Fibroblast of skin of abdomen (primary cell): ENCODE results near the gene OTOGL.
"Not testable (repeated sequence)": the region's sequence is repeated elsewhere in the genome, so short reads cannot be mapped to it uniquely, and the experiment has no call there.

ENCODE experiments used
- DNase-seq: peaks from one replicate; pipeline ENCODE4 v3.0.0-alpha.2; 2013

Gene OTOGL

GRCh38 chr12:80232837-80233236, 133.5 kb downstream of the OTOGL start:
- no peak for DNase-seq

- DNase-seq, result no peak
These were observed 134.6 kb downstream of the OTOGL start for GRCh38 chr12:80233926-80234325.

- peak; percentile 37 for DNase-seq
These were observed 135.3 kb downstream of the OTOGL start for GRCh38 chr12:80234667-80235066.

- DNase-seq, result peak; percentile 38
These were observed 136.6 kb downstream of the OTOGL start for GRCh38 chr12:80235944-80236343.

GRCh38 chr12:80239867-80240266, 140.5 kb downstream of the OTOGL start:
- DNase-seq, result no peak

GRCh38 chr12:80241576-80242273, 142.4 kb downstream of the OTOGL start:
- peak; percentile 71 for DNase-seq

- DNase-seq, result no peak
These were observed 143.0 kb downstream of the OTOGL start for GRCh38 chr12:80242321-80242720.

- not testable (repeated sequence) for DNase-seq
These were observed 150.2 kb downstream of the OTOGL start for GRCh38 chr12:80249581-80249980.

- DNase-seq, result no peak
These were observed 158.6 kb downstream of the OTOGL start for GRCh38 chr12:80257920-80258319.

GRCh38 chr12:80260269-80260668, 160.9 kb downstream of the OTOGL start:
- DNase-seq, result no peak

GRCh38 chr12:80261403-80261802, 162.1 kb downstream of the OTOGL start:
- no peak for DNase-seq

- DNase-seq, result peak; percentile 47
These were observed 163.0 kb downstream of the OTOGL start for GRCh38 chr12:80262346-80262745.

GRCh38 chr12:80262771-80263170, 163.4 kb downstream of the OTOGL start:
- peak; percentile 16 for DNase-seq

GRCh38 chr12:80264386-80264785, 165.0 kb downstream of the OTOGL start:
- peak; percentile 67 for DNase-seq

- DNase-seq, result no peak
These were observed 165.6 kb downstream of the OTOGL start for GRCh38 chr12:80264891-80265290.

- DNase-seq, result peak; percentile 93
These were observed 169.8 kb downstream of the OTOGL start for GRCh38 chr12:80268924-80269749.

GRCh38 chr12:80269803-80270552, 170.6 kb downstream of the OTOGL start:
- DNase-seq, result peak; percentile 57

- DNase-seq, result peak; percentile 5
These were observed 172.4 kb downstream of the OTOGL start for GRCh38 chr12:80271780-80272179.

GRCh38 chr12:80272387-80272915, 173.1 kb downstream of the OTOGL start:
- peak; percentile 45 for DNase-seq

- no peak for DNase-seq
These were observed 173.8 kb downstream of the OTOGL start for GRCh38 chr12:80273144-80273543.

GRCh38 chr12:80277732-80278131, 178.4 kb downstream of the OTOGL start:
- no peak for DNase-seq

- DNase-seq, result no peak
These were observed 182.9 kb downstream of the OTOGL start for GRCh38 chr12:80282226-80282625.

GRCh38 chr12:80282761-80283160, 183.4 kb downstream of the OTOGL start:
- no peak for DNase-seq
